ENCODE results near the gene MTG2. TPM values are rescaled to one million over a fixed set of nuclear protein-coding genes. Genes with fewer than 3 reads are reported as not detected.

MTG2 gene
- total and polyA plus RNA-seq, 2 of the 8 experiments (the other 6 are each of a cell fraction or from before 2014, with no cell fraction given) = 14.4 to 22.8 TPM

- no peaks in the 10 kb centered on the region for H3K9me3 ChIP-seq (ENCODE audit: insufficient read depth in 2 of 2, low read depth in 1 of 2, low read length in 1 of 2)
- H3K23ac ChIP-seq (ENCODE audit: insufficient read length) = no peak overlapping the region
- H2BK15ac ChIP-seq (ENCODE audit: low read length) = no peak overlapping the region
- H2BK20ac ChIP-seq (ENCODE audit: low read length) = no peak overlapping the region
- no peak overlapping the region for H4K91ac ChIP-seq (replicated peaks; ENCODE audit: insufficient read length, low read length)
- no peak overlapping the region for H2AK5ac ChIP-seq (ENCODE audit: low read depth, low read length)
- H4K8ac ChIP-seq (ENCODE audit: extremely low read depth, insufficient read depth, low read length) = no peak overlapping the region
- H3K14ac ChIP-seq (ENCODE audit: insufficient read length) = no peak overlapping the region
- no peaks in the 10 kb centered on the region for H3K27me3 ChIP-seq (replicated peaks in 1 of 4; ENCODE audit: control insufficient read depth in 3 of 4, extremely low read depth in 1 of 4, insufficient read depth in 3 of 4, low read length in 3 of 4)
- no peak overlapping the region for H2BK120ac ChIP-seq (replicated peaks; ENCODE audit: low read depth, low read length)
- H4K20me1 ChIP-seq (replicated peaks in 1 of 2; ENCODE audit: control insufficient read depth in 1 of 2, insufficient read depth in 2 of 2, low read length in 2 of 2) = peaks cover 18 to 55% of the 10 kb centered on the region in 2 experiments
- peaks cover 5 to 46% of the 10 kb centered on the region in 2 experiments; a peak in 3 of 4 replicates for H3K79me2 ChIP-seq (ENCODE audit: control insufficient read depth in 1 of 2, insufficient read depth in 2 of 2, low read length in 2 of 2)
- peaks cover 13% of the 10 kb centered on the region for H3K79me1 ChIP-seq (ENCODE audit: low read depth, low read length)
- H3K4me2 ChIP-seq (ENCODE audit: insufficient read depth in 1 of 2, low read depth in 2 of 2, low read length in 2 of 2) = no peak overlapping the region
- CTCF ChIA-PET (ENCODE audit: partially characterized antibody) = no interaction called here
- H3K4ac ChIP-seq (replicated peaks; ENCODE audit: insufficient read length, low read depth, low read length) = no peak overlapping the region
- TF ChIP-seq SRF (IDR thresholded peaks at IDR 0.05; ENCODE audit: low read depth, low read length) (no peak), E2F6 (IDR thresholded peaks at IDR 0.05) (no peak), SAP30 (IDR thresholded peaks at IDR 0.05; ENCODE audit: insufficient read depth, insufficient replicate concordance, low read length) (no peak), POLR2AphosphoS5 (IDR thresholded peaks at IDR 0.05; ENCODE audit: low read depth, low read length) (no peak), CTCF (IDR thresholded peaks at IDR 0.05; ENCODE audit: control extremely low read depth in 1 of 3, insufficient read depth in 1 of 3, low read depth in 1 of 3, low read length in 3 of 3) (no peak), ATF2 (IDR thresholded peaks at IDR 0.05; ENCODE audit: low read length) (no peak), BCL11A (IDR thresholded peaks at IDR 0.05; ENCODE audit: low read depth in 2 of 2, low read length in 2 of 2) (no peak)
- H3K36me3 ChIP-seq (ENCODE audit: control insufficient read depth in 2 of 4, insufficient read depth in 4 of 4, low read length in 3 of 4) = peaks cover 13 to 37% (median 26%) of the 10 kb centered on the region in 4 experiments
- H2BK5ac ChIP-seq (ENCODE audit: low read depth, low read length) = no peak overlapping the region; the same call in 1 of the 2 replicates
- no peak overlapping the region for H4K5ac ChIP-seq (ENCODE audit: insufficient read length, low read depth, low read length)
- POLR2A ChIA-PET (ENCODE audit: partially characterized antibody) = interaction anchor here (1.9 kb wide), 1 partner anchor 11 kb away, joined by 5 read pairs; no protein-coding TSS in a partner anchor
- no peak overlapping the region for H3K18ac ChIP-seq (ENCODE audit: extremely low read depth, low read length)
- no peak overlapping the region for H2BK12ac ChIP-seq (ENCODE audit: low read depth, low read length)
- H3K9ac ChIP-seq (replicated peaks in 1 of 4; ENCODE audit: extremely low read depth in 1 of 4, low read depth in 3 of 4, low read length in 3 of 4) = no peak overlapping the region
- H3K27ac ChIP-seq (ENCODE audit: low read depth, low read length) = no peak overlapping the region
- H3K4me1 ChIP-seq (replicated peaks in 1 of 4; ENCODE audit: control insufficient read depth in 3 of 4, insufficient read depth in 4 of 4, low read length in 3 of 4) = peaks cover 0 to 14% (median 6%) of the 10 kb centered on the region in 4 experiments; a peak in 6 of 7 replicates
- no peaks in the 10 kb centered on the region for H3K23me2 ChIP-seq (ENCODE audit: low read depth, low read length)
- 94% methylated on average over 7 of the region's 9 CpGs; no CpG with 5 or more reads in 1 of the 2 experiments for WGBS, 2 experiments (ENCODE audit: extremely low coverage in 1 of 2, insufficient coverage in 1 of 2, insufficient read length in 1 of 2, insufficient replicate concordance in 2 of 2, low coverage in 1 of 2, low lambda C conversion rate in 2 of 2, missing lambda C conversion rate in 1 of 2)
- no peak overlapping the region for H3K56ac ChIP-seq (replicated peaks; ENCODE audit: insufficient read length, low read depth, low read length)
- FAIRE-seq = no peak
- DNase-seq (ENCODE audit: low read depth in 1 of 2, low spot score in 2 of 2) = no peak
- H2AFZ ChIP-seq (ENCODE audit: low read length) = no peak overlapping the region
- H3K4me3 ChIP-seq (ENCODE audit: extremely low read depth in 1 of 4, insufficient read depth in 2 of 4, low read depth in 3 of 4, low read length in 4 of 4) = no peak overlapping the region
These were observed 22.6 kb upstream of the MTG2 start for GRCh38 chr20:62160253-62160652.
